IMR-90 (cell line): ENCODE data around the gene ARSJ. TPM values are rescaled to one million over a fixed set of nuclear protein-coding genes. Genes with fewer than 3 reads are reported as not detected.
A peak's percentile ranks its signal among the peaks of the same experiment; 100 is the strongest.

Source experiments
- ATAC-seq: fragments of 200-7000 bp; cut with Tn5 transposase; 2 replicates; pipeline ENCODE4 v1.9.1; 2020; ENCODE audit warnings: low read depth, mild to moderate bottlenecking, moderate library complexity
- BruUV-seq: library from RNA; stranded (reverse); fragments of 400-500 nt; replicated peaks from 2 replicates; lab custom pipeline; 2021; lab: Mats Ljungman, UMichigan
- CTCF ChIA-PET: fragments of 300-600 bp; formaldehyde crosslinking; extraction: SDS; loops from one replicate; lab custom pipeline; 2021; ENCODE audit warnings: antibody characterized with exemption; lab: Yijun Ruan, JAX
- POLR2A ChIA-PET: fragments of 300-600 bp; sonication (Branson Sonifier 250); formaldehyde crosslinking; loops from one replicate; lab custom pipeline; 2022; ENCODE audit warnings: antibody characterized with exemption; ENCODE audit not compliant: unreplicated experiment; lab: Charles Lee
- DNase-seq: peaks from one replicate; pipeline ENCODE4 v3.0.0; 2013
- H2AFZ ChIP-seq: replicated peaks from 2 replicates; pipeline ENCODE3; 2013; ENCODE audit warnings: low read length, mild to moderate bottlenecking; ENCODE audit not compliant: poor library complexity
- H2AK5ac ChIP-seq: 2 replicates; pipeline ENCODE4 v1.6.1; 2013; ENCODE audit warnings: low read depth, low read length, inconsistent platforms
- H2AK9ac ChIP-seq: replicated peaks from 2 replicates; pipeline ENCODE3; 2013; ENCODE audit warnings: mild to moderate bottlenecking, low read depth, low read length, moderate library complexity; ENCODE audit not compliant: poor library complexity
- H2BK120ac ChIP-seq: 2 replicates; pipeline ENCODE4 v1.6.1; 2013; ENCODE audit warnings: low read depth, low read length, inconsistent platforms
- H2BK15ac ChIP-seq: 3 replicates; pipeline ENCODE4 v1.6.1; 2013; ENCODE audit warnings: low read depth, low read length, inconsistent platforms
- H2BK20ac ChIP-seq: 2 replicates; pipeline ENCODE4 v1.6.1; 2013; ENCODE audit warnings: low read depth, mild to moderate bottlenecking, inconsistent platforms, low read length, moderate library complexity
- H2BK5ac ChIP-seq: 2 replicates; pipeline ENCODE4 v1.6.1; 2013; ENCODE audit warnings: mild to moderate bottlenecking, low read depth, low read length, inconsistent platforms; ENCODE audit not compliant: poor library complexity, severe bottlenecking
- H3K14ac ChIP-seq: replicated peaks from 2 replicates; pipeline ENCODE4 v1.6.1; 2013; ENCODE audit warnings: low read depth, low read length, inconsistent platforms
- H3K18ac ChIP-seq: 2 replicates; pipeline ENCODE4 v1.6.1; 2013; ENCODE audit warnings: low read depth, low read length, control low read depth
- H3K23ac ChIP-seq: 2 replicates; pipeline ENCODE4 v1.6.1; 2013; ENCODE audit warnings: low read depth, low read length, inconsistent platforms
- H3K27ac ChIP-seq: 2 replicates; pipeline ENCODE4 v1.5.1; 2013; ENCODE audit warnings: mild to moderate bottlenecking, control low read depth, low read length; ENCODE audit not compliant: insufficient read depth
- H3K27me3 ChIP-seq: 2 replicates; pipeline ENCODE4 v1.6.1; 2013; ENCODE audit warnings: low read length; ENCODE audit not compliant: control insufficient read depth, insufficient read depth
- H3K36me3 ChIP-seq: 2 replicates; pipeline ENCODE4 v1.6.1; 2013; ENCODE audit warnings: low read length, mixed read lengths; ENCODE audit not compliant: control insufficient read depth, insufficient read depth
- H3K4ac ChIP-seq: 2 replicates; pipeline ENCODE4 v1.6.1; 2013; ENCODE audit warnings: low read depth, low read length, inconsistent platforms
- H3K4me1 ChIP-seq: 2 replicates; pipeline ENCODE4 v1.6.1; 2013; ENCODE audit warnings: low read length, mixed read lengths; ENCODE audit not compliant: control insufficient read depth, insufficient read depth
- H3K4me2 ChIP-seq: 2 replicates; pipeline ENCODE4 v1.6.1; 2013; ENCODE audit warnings: low read depth, mild to moderate bottlenecking, control low read depth, low read length, moderate library complexity
- H3K4me3 ChIP-seq: 2 replicates; pipeline ENCODE4 v1.5.1; 2013; ENCODE audit warnings: low read depth, mild to moderate bottlenecking, control low read depth, low read length, moderate library complexity; ENCODE audit not compliant: insufficient read depth
- H3K56ac ChIP-seq: 2 replicates; pipeline ENCODE4 v1.6.1; 2013; ENCODE audit warnings: low read length, inconsistent platforms; ENCODE audit not compliant: insufficient read depth; ENCODE audit errors: extremely low read depth
- H3K79me1 ChIP-seq, 2 experiments: 2 replicates each; pipeline ENCODE4 v1.6.1; 2013; ENCODE audit warnings: low read length in 2 of 2, inconsistent platforms in 1 of 2, low read depth in 1 of 2
- H3K9ac ChIP-seq: 2 replicates; pipeline ENCODE4 v1.6.1; 2013; ENCODE audit warnings: low read depth, low read length, control low read depth
- H3K9me1 ChIP-seq: 2 replicates; pipeline ENCODE4 v1.6.1; 2013; ENCODE audit warnings: low read length, inconsistent platforms; ENCODE audit not compliant: insufficient read depth
- H3K9me3 ChIP-seq: 2 replicates; pipeline ENCODE4 v1.6.1; 2013; ENCODE audit warnings: low read length; ENCODE audit not compliant: control insufficient read depth, insufficient read depth
- H4K20me1 ChIP-seq: 2 replicates; pipeline ENCODE4 v1.6.1; 2013; ENCODE audit warnings: low read length, inconsistent platforms; ENCODE audit not compliant: insufficient read depth
- H4K5ac ChIP-seq: 2 replicates; pipeline ENCODE4 v1.6.1; 2013; ENCODE audit warnings: mild to moderate bottlenecking, low read depth, low read length, control low read depth
- H4K8ac ChIP-seq, 2 experiments: 2 replicates each; pipeline ENCODE4 v1.6.1; 2013; ENCODE audit warnings: low read depth in 2 of 2, low read length in 2 of 2, control low read depth in 1 of 2, inconsistent platforms in 1 of 2
- H4K91ac ChIP-seq: 2 replicates; pipeline ENCODE4 v1.6.1; 2013; ENCODE audit warnings: low read depth, low read length, inconsistent platforms; ENCODE audit not compliant: insufficient read depth
- CEBPB ChIP-seq: IDR thresholded peaks from 2 replicates; pipeline ENCODE4 v1.6.1; 2012; ENCODE audit warnings: low read depth, low read length, improper control_type of control experiment
- FOS ChIP-seq: fragments of 150-350 bp; IDR thresholded peaks from 2 replicates; pipeline ENCODE4 v1.6.1; 2016; ENCODE audit warnings: low read depth, low read length
- WGBS, 2 experiments: methylation state at CpG; one replicate each; pipeline versions ENCODE4 v1.1.5 to v1.1.7; 2013; ENCODE audit warnings: missing lambda C conversion rate in 2 of 2; ENCODE audit not compliant: insufficient read length in 1 of 2; ENCODE audit errors: extremely low coverage in 2 of 2; 5-methylcytosine and 5-hydroxymethylcytosine counted together
- dilution Hi-C: fragments of 300-500 bp; cut with HindIII; formaldehyde crosslinking; loops from one replicate; pipeline ENCODE4 v1.14.3; 2018; ENCODE audit warnings: low sequenced_read_pairs; ENCODE audit not compliant: unreplicated experiment
- in situ Hi-C: fragments of 300-500 bp; cut with MboI; formaldehyde crosslinking; loops from 3 replicates; pipeline ENCODE4 v1.14.3; 2019; ENCODE audit warnings: low sequenced_read_pairs, inconsistent platforms, mixed read lengths
- intact Hi-C: fragments of 100-400 bp; cut with micrococcal nuclease; formaldehyde crosslinking; loops from 2 replicates; pipeline ENCODE4 v1.10.0; 2022
- polyA plus RNA-seq, 3 experiments: library from polyadenylated mRNA; depleted of rRNA; stranded (reverse); fragments of >200 nt; gene quantifications; 2 replicates each; pipeline ENCODE4 v1.2.3, GENCODE V29; 2012; ENCODE audit warnings: low replicate concordance in 1 of 3
- total RNA-seq: library from RNA; depleted of rRNA; stranded (reverse); fragments of >200 nt; gene quantifications from 2 replicates; pipeline ENCODE4 v1.2.3, GENCODE V29; 2012

ARSJ gene
- total and polyA plus RNA-seq, 2 of the 4 experiments (the other 2 are of a cell fraction): 47.7 to 143 TPM

DNA sequence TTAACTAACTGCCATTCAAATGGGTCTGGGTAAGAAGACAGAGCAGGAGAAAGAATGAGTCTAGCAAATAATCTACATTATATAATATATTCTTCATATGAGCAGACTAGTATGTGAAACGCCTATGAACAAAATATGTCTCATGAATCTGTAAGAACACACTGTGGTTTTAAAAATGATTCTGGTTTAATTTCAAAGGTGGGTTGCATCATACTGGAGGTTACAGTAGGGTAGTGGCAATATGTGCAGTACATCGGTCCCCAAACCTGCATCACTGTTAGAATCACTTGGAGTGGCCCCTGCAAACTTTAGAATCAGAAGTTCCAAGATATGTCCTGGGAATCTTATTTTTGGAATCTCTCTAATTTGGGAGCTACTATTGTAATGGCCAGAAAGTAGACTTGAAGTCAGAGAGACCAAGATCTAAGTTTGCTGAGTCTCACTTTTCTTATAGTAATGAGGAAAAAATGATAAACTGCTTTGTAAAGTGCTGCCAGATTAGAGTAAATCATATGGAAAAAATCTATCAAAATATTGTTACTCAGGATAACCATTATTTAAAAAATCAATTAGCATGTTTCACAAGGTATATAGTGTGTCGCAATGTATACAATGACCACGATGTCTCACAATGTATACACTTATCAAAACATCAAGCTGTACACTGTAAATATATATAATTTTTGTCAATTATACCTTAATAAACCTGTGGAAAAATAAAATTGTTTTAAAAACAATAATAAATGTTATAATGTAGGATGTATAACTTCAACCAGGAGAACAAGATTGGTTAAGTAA is 37.9 kb upstream of the ARSJ start:
- Histone ChIP-seq H3K4me2 (no peak overlapping the region), H3K4me1 (peaks cover 2% of the 10 kb centered on the region; the same call in 1 of the 2 replicates), H2AK9ac (no peak overlapping the region), H2BK120ac (peak overlapping the region; percentile 67; the same call in 1 of the 2 replicates), H2BK5ac (no peak overlapping the region), H2BK15ac (peak overlapping the region; percentile 79; the same call in 1 of the 3 replicates), H3K27ac (no peak overlapping the region), H3K9me1 (no peaks in the 10 kb centered on the region), H3K18ac (peak overlapping the region; percentile 23; the same call in 1 of the 2 replicates), H3K56ac (no peak overlapping the region), H3K9ac (no peak overlapping the region), H4K20me1 (no peaks in the 10 kb centered on the region), H3K4ac (peak overlapping the region; percentile 7; the same call in 1 of the 2 replicates), H3K4me3 (no peak overlapping the region), H2AK5ac (0 out of 2 replicates have a peak overlapping the region, but pooled peaks have one; percentile 51), H3K14ac (peak overlapping the region; percentile 68), H3K27me3 (no peaks in the 10 kb centered on the region), H4K8ac (peak overlapping the region; percentile 6 to 53; a peak in 1 of 4 replicates), H3K36me3 (no peaks in the 10 kb centered on the region), H2AFZ (no peak overlapping the region), H4K91ac (peak overlapping the region; percentile 56; the same call in 1 of the 2 replicates), H4K5ac (no peak overlapping the region), H3K9me3 (no peaks in the 10 kb centered on the region), H2BK20ac (peak overlapping the region; percentile 51; the same call in 1 of the 2 replicates), H3K23ac (no peak overlapping the region), H3K79me1 (no peaks in the 10 kb centered on the region)
- TF ChIP-seq FOS: no peak
- TF ChIP-seq CEBPB: peak; percentile 80
- intact Hi-C loops: loop anchor here (5.0 kb wide), 1 partner anchor 70 kb away; no protein-coding TSS in a partner anchor
- DNase-seq: no peak
- ChIA-PET CTCF (interaction anchor here (0.8 kb wide), 1 partner anchor 38 kb away, joined by 3 read pairs; the partner anchor contains the start of gene ARSJ), POLR2A (no interaction called here)
- BruUV-seq: no TSS peak
- in situ Hi-C loops: no loop called here
- no peak for ATAC-seq
- dilution Hi-C loops: no loop called here
- no CpG with 5 or more reads among the region's 4 CpGs for WGBS, 2 experiments
